ENCODE measurements around the gene TRAK1. TPM values are rescaled to one million over a fixed set of nuclear protein-coding genes. Genes with fewer than 3 reads are reported as not detected.
A peak's percentile ranks its signal among the peaks of the same experiment; 100 is the strongest.

TRAK1 gene
- total RNA-seq, 1 donor from 2014 or later = 36.1 TPM

DNA sequence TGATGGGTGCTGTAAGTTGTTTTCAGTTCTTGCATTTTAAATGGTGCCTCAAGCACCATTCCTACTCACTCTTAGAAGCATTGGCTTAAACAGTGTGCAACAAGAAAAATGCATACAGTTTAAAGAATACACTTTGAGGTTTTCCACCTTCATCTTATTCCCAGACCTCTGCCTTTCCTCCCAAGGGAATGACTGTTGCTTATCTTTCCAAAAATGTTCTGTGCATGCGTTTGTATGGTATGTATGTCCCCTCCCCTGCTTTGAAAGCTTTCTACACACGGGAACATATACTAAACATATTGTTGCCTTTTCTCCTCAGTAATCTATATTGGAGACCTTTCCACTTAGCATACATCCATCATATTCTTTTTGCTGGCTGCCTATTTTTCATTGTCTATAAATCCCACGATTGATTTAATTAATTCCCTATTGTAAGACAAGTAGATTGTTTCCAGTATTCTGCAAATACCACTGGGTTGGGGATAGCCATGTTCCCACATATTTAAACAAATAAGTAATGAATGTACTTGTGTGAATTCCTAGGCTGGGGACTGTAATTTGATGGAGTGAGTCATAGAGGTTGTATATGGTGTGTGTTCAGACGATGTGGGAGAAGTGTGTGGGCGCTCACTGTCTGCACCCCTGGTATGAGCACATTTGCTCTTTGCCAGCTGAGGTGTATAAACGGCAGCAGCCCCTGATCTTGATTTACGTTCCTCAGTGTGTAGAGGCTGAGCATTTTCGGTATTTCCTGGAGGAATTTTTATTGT is 5.8 kb downstream of the TRAK1 start:
- H3K4me3 ChIP-seq (ENCODE audit: low read depth, low read length) = no peak overlapping the region
- peaks cover 1% of the 10 kb centered on the region for H3K36me3 ChIP-seq (ENCODE audit: control insufficient read depth, insufficient read depth, low read length)
- DNase-seq (ENCODE audit: low read depth) = peak; percentile 78
- no peaks in the 10 kb centered on the region for H3K27me3 ChIP-seq (ENCODE audit: control insufficient read depth, insufficient read depth, low read length)
- TF ChIP-seq, protein P1, sequence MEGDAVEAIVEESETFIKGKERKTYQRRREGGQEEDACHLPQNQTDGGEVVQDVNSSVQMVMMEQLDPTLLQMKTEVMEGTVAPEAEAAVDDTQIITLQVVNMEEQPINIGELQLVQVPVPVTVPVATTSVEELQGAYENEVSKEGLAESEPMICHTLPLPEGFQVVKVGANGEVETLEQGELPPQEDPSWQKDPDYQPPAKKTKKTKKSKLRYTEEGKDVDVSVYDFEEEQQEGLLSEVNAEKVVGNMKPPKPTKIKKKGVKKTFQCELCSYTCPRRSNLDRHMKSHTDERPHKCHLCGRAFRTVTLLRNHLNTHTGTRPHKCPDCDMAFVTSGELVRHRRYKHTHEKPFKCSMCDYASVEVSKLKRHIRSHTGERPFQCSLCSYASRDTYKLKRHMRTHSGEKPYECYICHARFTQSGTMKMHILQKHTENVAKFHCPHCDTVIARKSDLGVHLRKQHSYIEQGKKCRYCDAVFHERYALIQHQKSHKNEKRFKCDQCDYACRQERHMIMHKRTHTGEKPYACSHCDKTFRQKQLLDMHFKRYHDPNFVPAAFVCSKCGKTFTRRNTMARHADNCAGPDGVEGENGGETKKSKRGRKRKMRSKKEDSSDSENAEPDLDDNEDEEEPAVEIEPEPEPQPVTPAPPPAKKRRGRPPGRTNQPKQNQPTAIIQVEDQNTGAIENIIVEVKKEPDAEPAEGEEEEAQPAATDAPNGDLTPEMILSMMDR (IDR thresholded peaks at IDR 0.05; ENCODE audit: insufficient read depth, low read length, severe bottlenecking) = no peak
- no peak for FAIRE-seq

DNA sequence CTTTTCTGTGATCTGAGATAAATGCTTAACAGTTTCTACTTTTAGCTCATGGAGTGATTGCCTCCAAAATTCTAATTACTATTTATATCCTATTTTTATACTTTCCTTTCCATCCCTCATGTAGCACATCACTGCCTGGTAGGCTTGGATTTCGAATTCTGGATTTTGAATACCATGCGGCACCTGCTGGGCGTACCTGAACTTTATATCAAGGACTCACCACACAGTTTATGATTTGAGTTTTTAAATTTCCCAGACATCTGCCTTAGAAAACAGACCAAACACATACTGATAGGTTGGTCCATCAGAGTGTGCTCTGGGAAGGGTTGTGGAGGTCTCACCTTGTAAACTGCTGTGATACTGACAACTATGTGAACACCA is 6.4 kb downstream of the TRAK1 start:
- DNase-seq (ENCODE audit: low read depth) (no peak), FAIRE-seq (no peak)
- TF ChIP-seq, protein P1 (IDR thresholded peaks at IDR 0.05; ENCODE audit: insufficient read depth, low read length, severe bottlenecking) = no peak
- Histone ChIP-seq H3K27me3 (ENCODE audit: control insufficient read depth, insufficient read depth, low read length) (no peaks in the 10 kb centered on the region), H3K36me3 (ENCODE audit: control insufficient read depth, insufficient read depth, low read length) (peaks cover 1% of the 10 kb centered on the region), H3K4me3 (ENCODE audit: low read depth, low read length) (no peak overlapping the region)

DNA sequence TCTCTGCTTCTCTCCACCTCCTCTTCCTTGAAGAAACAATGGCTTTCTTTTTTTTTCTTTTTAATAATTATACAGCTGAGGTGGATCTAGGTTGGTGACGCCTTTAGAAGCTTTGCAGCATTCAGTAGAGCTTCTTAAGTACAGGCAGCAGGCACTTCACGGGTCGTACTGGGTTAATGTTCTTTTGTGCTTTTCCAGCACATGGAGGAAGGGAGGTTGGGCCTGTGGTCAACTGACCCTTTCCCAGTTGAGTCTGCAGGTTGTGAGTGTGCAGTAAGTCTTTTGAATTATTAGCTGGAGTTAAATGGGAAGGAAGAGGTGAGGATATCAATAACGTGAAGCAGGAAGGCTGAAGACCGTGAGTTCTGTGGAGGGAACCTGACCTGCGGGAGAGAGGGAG is 7.0 kb downstream of the TRAK1 start:
- no peak for DNase-seq (ENCODE audit: low read depth)
- no peaks in the 10 kb centered on the region for H3K27me3 ChIP-seq (ENCODE audit: control insufficient read depth, insufficient read depth, low read length)
- H3K4me3 ChIP-seq (ENCODE audit: low read depth, low read length) = no peak overlapping the region
- FAIRE-seq = peak; percentile 60
- peaks cover 1% of the 10 kb centered on the region for H3K36me3 ChIP-seq (ENCODE audit: control insufficient read depth, insufficient read depth, low read length)
- TF ChIP-seq, protein P1 (IDR thresholded peaks at IDR 0.05; ENCODE audit: insufficient read depth, low read length, severe bottlenecking) = no peak

DNA sequence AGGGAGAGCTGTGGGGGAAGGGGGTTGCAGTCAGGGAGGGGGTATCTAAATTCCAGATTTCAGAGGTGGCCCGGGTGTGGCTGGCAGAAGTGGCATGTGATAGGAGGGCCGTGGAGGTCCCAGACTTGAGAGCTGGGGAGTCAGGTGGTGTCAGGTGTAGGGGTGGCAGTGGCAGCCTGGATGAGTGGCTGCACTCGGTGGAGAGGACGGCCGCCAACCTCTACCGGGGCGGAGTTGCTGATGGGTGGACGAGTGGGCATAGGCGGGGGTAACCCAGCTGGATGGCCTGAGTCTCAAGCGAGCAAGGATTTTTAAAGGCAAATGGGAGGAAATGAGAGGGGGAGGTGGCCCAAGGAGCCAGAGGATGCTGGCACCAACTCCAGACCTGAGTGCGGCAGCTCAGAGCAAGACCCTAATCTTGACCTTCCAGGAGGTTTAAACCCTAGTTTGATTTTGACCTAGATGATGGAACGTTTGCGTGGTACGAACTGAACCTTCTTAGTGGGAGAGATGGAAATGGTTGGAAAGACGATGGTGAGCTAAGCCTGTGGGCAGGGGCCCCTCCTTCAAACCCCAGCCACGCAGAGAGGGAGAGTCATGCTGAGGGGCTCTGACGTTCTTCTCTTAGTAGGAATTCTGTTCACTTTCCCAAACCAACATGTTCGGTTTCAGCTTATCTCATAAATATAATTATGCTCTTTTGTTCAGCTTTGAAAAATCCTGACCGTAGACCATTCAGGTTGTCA is 8.0 kb downstream of the TRAK1 start:
- no peak for FAIRE-seq
- H3K27me3 ChIP-seq (ENCODE audit: control insufficient read depth, insufficient read depth, low read length) = no peaks in the 10 kb centered on the region
- H3K4me3 ChIP-seq (ENCODE audit: low read depth, low read length) = no peak overlapping the region
- H3K36me3 ChIP-seq (ENCODE audit: control insufficient read depth, insufficient read depth, low read length) = peaks cover 1% of the 10 kb centered on the region
- TF ChIP-seq, protein P1 (IDR thresholded peaks at IDR 0.05; ENCODE audit: insufficient read depth, low read length, severe bottlenecking) = no peak
- no peak for DNase-seq (ENCODE audit: low read depth)

DNA sequence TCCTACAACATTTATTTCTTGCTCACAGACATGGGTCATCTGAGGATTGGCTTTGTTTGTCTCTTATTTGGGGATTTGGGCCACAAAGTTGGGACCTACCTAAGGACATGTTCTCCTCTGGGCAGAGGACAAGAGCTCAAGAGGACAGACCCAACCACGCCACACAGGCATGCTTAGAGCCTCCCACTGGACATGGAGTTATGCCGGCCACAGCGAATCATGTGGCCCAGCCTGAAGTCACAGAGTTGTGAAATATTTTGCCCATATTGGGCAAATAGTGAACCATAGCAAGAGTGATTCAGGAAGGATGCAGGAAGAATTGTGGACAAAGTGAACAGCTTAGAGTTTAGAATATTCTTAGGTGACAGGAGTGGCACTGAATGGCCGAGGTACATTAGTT is 9.9 kb downstream of the TRAK1 start:
- TF ChIP-seq, protein P1 (IDR thresholded peaks at IDR 0.05; ENCODE audit: insufficient read depth, low read length, severe bottlenecking) = no peak
- no peaks in the 10 kb centered on the region for H3K27me3 ChIP-seq (ENCODE audit: control insufficient read depth, insufficient read depth, low read length)
- DNase-seq (ENCODE audit: low read depth) (peak; percentile 78), FAIRE-seq (no peak)
- H3K36me3 ChIP-seq (ENCODE audit: control insufficient read depth, insufficient read depth, low read length) = peaks cover 1% of the 10 kb centered on the region
- H3K4me3 ChIP-seq (ENCODE audit: low read depth, low read length) = no peak overlapping the region

All from bronchial epithelial cell (primary cell).